H9 (cell line): ENCODE data around the gene PLXNB1. TPM values are rescaled to one million over a fixed set of nuclear protein-coding genes. Genes with fewer than 3 reads are reported as not detected.

ENCODE experiments used
- DNase-seq: peaks from one replicate; pipeline ENCODE4 v3.0.0-alpha.2; 2017
- H2AFZ ChIP-seq: one replicate; pipeline ENCODE4 v1.6.1; 2013; ENCODE audit warnings: mild to moderate bottlenecking, low read length, control low read depth, moderate library complexity
- H2AK5ac ChIP-seq: 2 replicates; pipeline ENCODE4 v1.6.1; 2013; ENCODE audit warnings: low read length, control low read depth, mixed read lengths; ENCODE audit not compliant: insufficient read length
- H2BK120ac ChIP-seq: one replicate; pipeline ENCODE4 v1.6.1; 2013; ENCODE audit warnings: low read depth, mild to moderate bottlenecking, low read length, control low read depth, inconsistent platforms; ENCODE audit not compliant: poor library complexity, severe bottlenecking
- H2BK12ac ChIP-seq: 2 replicates; pipeline ENCODE4 v1.6.1; 2013; ENCODE audit warnings: low read length, control low read depth, mixed read lengths, low read depth; ENCODE audit not compliant: insufficient read length
- H2BK15ac ChIP-seq: 2 replicates; pipeline ENCODE4 v1.6.1; 2013; ENCODE audit warnings: low read depth, low read length, control low read depth
- H2BK20ac ChIP-seq: one replicate; pipeline ENCODE4 v1.6.1; 2013; ENCODE audit warnings: low read depth, mild to moderate bottlenecking, low read length, control low read depth, inconsistent platforms; ENCODE audit not compliant: poor library complexity, severe bottlenecking
- H2BK5ac ChIP-seq: 2 replicates; pipeline ENCODE4 v1.6.1; 2013; ENCODE audit warnings: low read length, control low read depth, mixed read lengths; ENCODE audit not compliant: insufficient read length
- H3K14ac ChIP-seq: 2 replicates; pipeline ENCODE4 v1.6.1; 2013; ENCODE audit warnings: low read length, control low read depth; ENCODE audit not compliant: insufficient read depth
- H3K18ac ChIP-seq: 2 replicates; pipeline ENCODE4 v1.6.1; 2013; ENCODE audit warnings: low read depth, mild to moderate bottlenecking, mixed read lengths, low read length, control low read depth; ENCODE audit not compliant: insufficient read length
- H3K23ac ChIP-seq: 2 replicates; pipeline ENCODE4 v1.6.1; 2013; ENCODE audit warnings: low read length, control low read depth, mixed read lengths, low read depth; ENCODE audit not compliant: insufficient read length
- H3K23me2 ChIP-seq: 2 replicates; pipeline ENCODE4 v1.6.1; 2013; ENCODE audit warnings: low read depth, mild to moderate bottlenecking, mixed read lengths, low read length, control low read depth; ENCODE audit not compliant: insufficient read length, poor library complexity, severe bottlenecking
- H3K27ac ChIP-seq: 2 replicates; pipeline ENCODE4 v1.5.1; 2013; ENCODE audit warnings: low read length, control low read depth, mixed read lengths, low read depth; ENCODE audit not compliant: insufficient read length
- H3K27me3 ChIP-seq: 2 replicates; pipeline ENCODE4 v1.6.1; 2013; ENCODE audit warnings: low read length, control low read depth, inconsistent platforms; ENCODE audit not compliant: insufficient read depth
- H3K4ac ChIP-seq: 2 replicates; pipeline ENCODE4 v1.6.1; 2013; ENCODE audit warnings: low read depth, mild to moderate bottlenecking, control low read depth, inconsistent platforms, low read length, moderate library complexity
- H3K4me1 ChIP-seq: 2 replicates; pipeline ENCODE4 v1.6.1; 2013; ENCODE audit warnings: low read length, control low read depth, inconsistent platforms; ENCODE audit not compliant: insufficient read depth
- H3K4me2 ChIP-seq: 2 replicates; pipeline ENCODE4 v1.6.1; 2013; ENCODE audit warnings: low read length, control low read depth, mixed read lengths; ENCODE audit not compliant: insufficient read length, insufficient read depth
- H3K56ac ChIP-seq: 2 replicates; pipeline ENCODE4 v1.6.1; 2013; ENCODE audit warnings: low read depth, mild to moderate bottlenecking, mixed read lengths, low read length, control low read depth; ENCODE audit not compliant: insufficient read length
- H3K79me1 ChIP-seq: 2 replicates; pipeline ENCODE4 v1.6.1; 2013; ENCODE audit warnings: low read depth, mild to moderate bottlenecking, moderate library complexity, low read length, control low read depth, inconsistent platforms; ENCODE audit not compliant: insufficient read depth, poor library complexity, severe bottlenecking
- H3K79me2 ChIP-seq: 2 replicates; pipeline ENCODE4 v1.6.1; 2013; ENCODE audit warnings: low read length, control low read depth, inconsistent platforms; ENCODE audit not compliant: insufficient read depth
- H3K9ac ChIP-seq: 2 replicates; pipeline ENCODE4 v1.6.1; 2013; ENCODE audit warnings: low read length, control low read depth, mixed read lengths; ENCODE audit not compliant: insufficient read length; ENCODE audit errors: extremely low read depth
- H3K9me3 ChIP-seq: one replicate; pipeline ENCODE4 v1.6.1; 2013; ENCODE audit warnings: low read depth, low read length, inconsistent platforms; ENCODE audit not compliant: control insufficient read depth
- H3T11ph ChIP-seq: one replicate; pipeline ENCODE4 v1.6.1; 2013; ENCODE audit warnings: mild to moderate bottlenecking, low read length, control low read depth, inconsistent platforms
- H4K20me1 ChIP-seq: one replicate; pipeline ENCODE4 v1.6.1; 2013; ENCODE audit not compliant: control insufficient read depth, insufficient read length, insufficient read depth
- H4K5ac ChIP-seq: 2 replicates; pipeline ENCODE4 v1.6.1; 2013; ENCODE audit warnings: low read depth, mild to moderate bottlenecking, mixed read lengths, low read length, control low read depth; ENCODE audit not compliant: insufficient read length
- H4K8ac ChIP-seq: replicated peaks from 2 replicates; pipeline ENCODE4 v1.6.1; 2013; ENCODE audit warnings: low read length, control low read depth, mixed read lengths, low read depth; ENCODE audit not compliant: insufficient read length
- H4K91ac ChIP-seq: 2 replicates; pipeline ENCODE4 v1.6.1; 2013; ENCODE audit warnings: low read depth, mild to moderate bottlenecking, moderate library complexity, mixed read lengths, low read length, control low read depth; ENCODE audit not compliant: insufficient read length
- H3K27ac Mint-ChIP-seq, 3 experiments: 2 replicates in 2 of 3; 3 replicates in 1 of 3; pipeline ENCODE4 v1.8.0; 2020 to 2021; ENCODE audit warnings: mixed read lengths in 3 of 3, mild to moderate bottlenecking in 1 of 3, moderate library complexity in 1 of 3
- H3K27me3 Mint-ChIP-seq: 2 replicates; pipeline ENCODE4 v1.8.0; 2021; ENCODE audit warnings: low read depth, mild to moderate bottlenecking, moderate library complexity, mixed read lengths
- H3K36me3 Mint-ChIP-seq, 3 experiments: 2 replicates in 2 of 3; 3 replicates in 1 of 3; pipeline ENCODE4 v1.8.0; 2020 to 2021; ENCODE audit warnings: low read depth in 3 of 3, mixed read lengths in 3 of 3; ENCODE audit not compliant: insufficient read depth in 1 of 3
- H3K4me1 Mint-ChIP-seq, 2 experiments: 2 replicates each; pipeline ENCODE4 v1.8.0; 2020; ENCODE audit warnings: mixed read lengths in 2 of 2
- H3K4me3 Mint-ChIP-seq, 2 experiments: 2 replicates in 1 of 2; 3 replicates in 1 of 2; pipeline ENCODE4 v1.8.0; 2020 to 2021; ENCODE audit warnings: mild to moderate bottlenecking in 2 of 2, mixed read lengths in 2 of 2, moderate library complexity in 1 of 2
- H3K9me3 Mint-ChIP-seq, 2 experiments: 2 replicates in 1 of 2; 3 replicates in 1 of 2; pipeline ENCODE4 v1.8.0; 2020; ENCODE audit warnings: mild to moderate bottlenecking in 2 of 2, mixed read lengths in 2 of 2, moderate library complexity in 1 of 2
- CTCF ChIP-seq: fragments of 200-600 bp; sonication (generic); conservative IDR thresholded peaks from 3 replicates; pipeline ENCODE4 v1.8.0; 2021; ENCODE audit warnings: antibody characterized with exemption, mild to moderate bottlenecking
- WGBS: extraction: QIAGEN DNeasy Blood & Tissue Kit; methylation state at CpG from one replicate; pipeline ENCODE4 v1.1.7; 2013; ENCODE audit warnings: missing lambda C conversion rate, low lambda C conversion rate, mixed read lengths; ENCODE audit not compliant: insufficient read length; ENCODE audit errors: extremely low coverage; 5-methylcytosine and 5-hydroxymethylcytosine counted together
- total RNA-seq: library from RNA; stranded (reverse); gene quantifications from 2 replicates; pipeline ENCODE4 v1.2.1, GENCODE V29; 2021

The PLXNB1 gene
- total RNA-seq, 1 experiment from 2014 or later, result 184 TPM

- Histone ChIP-seq H3K18ac (no peak overlapping the region), H4K8ac (no peak overlapping the region), H3K56ac (no peak overlapping the region), H4K20me1 (no peaks in the 10 kb centered on the region), H3K4ac (no peak overlapping the region), H2BK15ac (no peak overlapping the region), H2BK12ac (no peak overlapping the region), H3K79me2 (no peaks in the 10 kb centered on the region), H3K4me1 (no peaks in the 10 kb centered on the region), H3K14ac (no peak overlapping the region), H3K27ac (no peak overlapping the region), H2BK120ac (no peak overlapping the region), H3K23ac (no peak overlapping the region), H2AFZ (no peak overlapping the region), H4K91ac (no peak overlapping the region), H3K4me2 (no peak overlapping the region), H2BK5ac (no peak overlapping the region), H3K23me2 (no peaks in the 10 kb centered on the region), H3K27me3 (no peaks in the 10 kb centered on the region), H3K9ac (no peak overlapping the region), H2BK20ac (no peak overlapping the region), H3K79me1 (no peaks in the 10 kb centered on the region), H4K5ac (no peak overlapping the region), H2AK5ac (no peak overlapping the region), H3K9me3 (no peaks in the 10 kb centered on the region), H3T11ph (no peak overlapping the region)
- Mint-ChIP-seq H3K27ac (no peak overlapping the region), H3K4me3 (0 out of 5 replicates have a peak overlapping the region, but pooled peaks of 1 of the 2 experiments have one; percentile 7), H3K27me3 (no peaks in the 10 kb centered on the region), H3K4me1 (no peaks in the 10 kb centered on the region), H3K9me3 (no peaks in the 10 kb centered on the region), H3K36me3 (peaks cover 50 to 96% (median 92%) of the 10 kb centered on the region in 3 experiments)
- TF ChIP-seq CTCF, result peak; percentile 39; the same call in 2 of the 3 replicates
- DNase-seq, result no peak
- no CpG with 5 or more reads among the region's 24 CpGs for WGBS
These were observed 14.5 kb downstream of the PLXNB1 start for GRCh38 chr3:48415251-48415953.
